PC-9 (cell line): ENCODE measurements around the gene ZBED4.

Experiments
- EZH2 ChIP-seq: fragments of 200-600 bp; sonication (generic); IDR thresholded peaks from 2 replicates; pipeline ENCODE4 v1.8.0; 2017; ENCODE audit warnings: antibody characterized with exemption, low read depth
- TF ChIP-seq, protein P1 (sequence below): fragments of 200-600 bp; sonication (generic); conservative IDR thresholded peaks from 2 replicates; pipeline ENCODE4 v1.6.1; 2017; ENCODE audit warnings: mixed run types, antibody characterized with exemption, mild to moderate bottlenecking, moderate library complexity

DNA sequence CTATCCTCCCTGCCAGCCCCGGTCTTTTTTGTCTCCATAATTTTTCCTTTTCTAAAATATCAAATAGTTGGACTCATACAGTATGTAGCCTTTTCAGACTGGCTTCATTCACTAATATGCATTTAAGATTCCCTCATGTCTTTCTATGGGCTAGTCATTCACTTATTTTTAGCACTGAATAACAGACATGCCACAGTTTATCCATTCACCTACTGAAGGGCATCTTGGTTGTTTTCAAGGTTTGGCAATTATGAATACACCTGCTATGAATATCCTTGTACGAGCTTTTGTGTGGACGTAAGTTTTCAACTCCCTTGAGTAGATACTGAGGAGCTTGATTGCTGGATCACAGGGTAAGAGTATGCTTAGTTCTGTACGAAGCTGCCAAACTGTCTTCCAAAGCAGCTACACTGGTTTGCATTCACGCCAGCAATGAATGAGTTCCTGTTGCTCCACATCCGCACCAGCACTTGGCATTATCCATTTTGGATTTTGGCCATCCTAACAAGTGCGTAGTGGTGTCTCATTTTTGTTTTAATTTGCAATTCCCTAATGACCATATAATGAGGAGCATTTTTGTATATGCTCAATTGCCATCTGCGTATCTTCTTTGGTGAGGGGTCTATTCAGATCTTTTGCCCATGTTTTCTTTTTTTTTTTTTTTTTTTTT, 43.5 kb downstream of the ZBED4 start:
- TF ChIP-seq, protein P1, sequence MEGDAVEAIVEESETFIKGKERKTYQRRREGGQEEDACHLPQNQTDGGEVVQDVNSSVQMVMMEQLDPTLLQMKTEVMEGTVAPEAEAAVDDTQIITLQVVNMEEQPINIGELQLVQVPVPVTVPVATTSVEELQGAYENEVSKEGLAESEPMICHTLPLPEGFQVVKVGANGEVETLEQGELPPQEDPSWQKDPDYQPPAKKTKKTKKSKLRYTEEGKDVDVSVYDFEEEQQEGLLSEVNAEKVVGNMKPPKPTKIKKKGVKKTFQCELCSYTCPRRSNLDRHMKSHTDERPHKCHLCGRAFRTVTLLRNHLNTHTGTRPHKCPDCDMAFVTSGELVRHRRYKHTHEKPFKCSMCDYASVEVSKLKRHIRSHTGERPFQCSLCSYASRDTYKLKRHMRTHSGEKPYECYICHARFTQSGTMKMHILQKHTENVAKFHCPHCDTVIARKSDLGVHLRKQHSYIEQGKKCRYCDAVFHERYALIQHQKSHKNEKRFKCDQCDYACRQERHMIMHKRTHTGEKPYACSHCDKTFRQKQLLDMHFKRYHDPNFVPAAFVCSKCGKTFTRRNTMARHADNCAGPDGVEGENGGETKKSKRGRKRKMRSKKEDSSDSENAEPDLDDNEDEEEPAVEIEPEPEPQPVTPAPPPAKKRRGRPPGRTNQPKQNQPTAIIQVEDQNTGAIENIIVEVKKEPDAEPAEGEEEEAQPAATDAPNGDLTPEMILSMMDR: no peak
- TF ChIP-seq EZH2: no peak
